Activated CD8-positive, alpha-beta memory T cell treated with anti-CD3 and anti-CD28 coated beads for 24 hours (primary cell): ENCODE results near the gene CDKN3.
"Not testable (repeated sequence)": the region's sequence is repeated elsewhere in the genome, so short reads cannot be mapped to it uniquely, and the experiment has no call there.

Experiments
- DNase-seq: peaks from one replicate; pipeline ENCODE4 v3.0.0-alpha.2; 2020

The CDKN3 gene

GRCh38 chr14:54457609-54457996 is 60.8 kb downstream of the CDKN3 start:
- no peak for DNase-seq

- not testable (repeated sequence) for DNase-seq
Observed at GRCh38 chr14:54458536-54458935, 61.7 kb downstream of the CDKN3 start.

- no peak for DNase-seq
Observed at GRCh38 chr14:54459106-54459505, 62.3 kb downstream of the CDKN3 start.

DNA sequence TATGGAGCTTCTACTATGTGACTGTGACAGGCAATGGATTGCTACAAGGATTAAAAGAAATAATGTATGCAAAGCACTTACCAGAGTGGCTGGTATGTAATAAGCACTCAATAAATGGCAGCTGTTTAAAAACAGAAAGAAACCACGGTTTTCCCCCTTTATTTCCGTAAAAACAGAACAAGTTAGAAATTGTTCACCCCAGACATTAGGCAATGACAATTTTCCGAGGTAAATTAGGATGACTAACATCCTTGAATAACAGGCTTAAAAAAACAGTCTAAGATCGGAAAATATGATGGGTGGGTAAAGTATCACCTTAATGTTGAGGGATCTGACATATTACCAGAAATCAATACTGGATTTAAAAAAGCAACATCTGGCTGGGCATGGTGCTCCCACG is 65.2 kb downstream of the CDKN3 start:
- DNase-seq, result no peak

- no peak for DNase-seq
Observed at GRCh38 chr14:54465654-54466053, 68.8 kb downstream of the CDKN3 start.

- DNase-seq, result no peak
Observed at GRCh38 chr14:54467280-54467679, 70.5 kb downstream of the CDKN3 start.
